HepG2 (cell line): ENCODE measurements around the gene MZF1. TPM values are rescaled to one million over a fixed set of nuclear protein-coding genes. Genes with fewer than 3 reads are reported as not detected.

Source experiments
- CAMTA2 ChIP-seq: sonication (generic); formaldehyde crosslinking; IDR thresholded peaks from 2 replicates; pipeline ENCODE4 v1.4.0; 2020; ENCODE audit warnings: mild to moderate bottlenecking, missing genetic modification reagents, borderline replicate concordance
- CCAR2 ChIP-seq: fragments of 200-400 bp; formaldehyde crosslinking; optimal IDR thresholded peaks from 2 replicates; pipeline ENCODE3; 2018; ENCODE audit warnings: low read depth, mild to moderate bottlenecking, low read length, moderate library complexity
- FLYWCH1 ChIP-seq: sonication (generic); formaldehyde crosslinking; IDR thresholded peaks from 2 replicates; pipeline ENCODE4 v1.8.1; 2023; ENCODE audit warnings: mild to moderate bottlenecking, missing genetic modification reagents
- FOSL1 ChIP-seq: sonication (generic); formaldehyde crosslinking; IDR thresholded peaks from 2 replicates; pipeline ENCODE4 v1.9.0; 2021; ENCODE audit warnings: missing genetic modification reagents, borderline replicate concordance
- GATA4 ChIP-seq: sonication (generic); IDR thresholded peaks from 2 replicates; pipeline ENCODE4 v1.6.1; 2016; ENCODE audit warnings: antibody characterized with exemption, low read depth, borderline replicate concordance
- MXD1 ChIP-seq: sonication (generic); formaldehyde crosslinking; IDR thresholded peaks from 2 replicates; pipeline ENCODE4 v1.4.0; 2020; ENCODE audit warnings: mild to moderate bottlenecking, missing genetic modification reagents
- NAIF1 ChIP-seq: sonication (generic); formaldehyde crosslinking; IDR thresholded peaks from 2 replicates; pipeline ENCODE4 v1.5.0; 2020; ENCODE audit warnings: mild to moderate bottlenecking, missing genetic modification reagents, borderline replicate concordance
- PAXIP1 ChIP-seq: sonication (generic); formaldehyde crosslinking; conservative IDR thresholded peaks from 2 replicates; pipeline ENCODE4 v1.4.0; 2020; ENCODE audit warnings: mild to moderate bottlenecking, missing genetic modification reagents, moderate library complexity
- WIZ ChIP-seq: sonication (generic); formaldehyde crosslinking; IDR thresholded peaks from 2 replicates; pipeline ENCODE4 v1.5.1; 2020; ENCODE audit warnings: mild to moderate bottlenecking, missing genetic modification reagents
- ZBTB46 ChIP-seq: sonication (generic); formaldehyde crosslinking; IDR thresholded peaks from 2 replicates; pipeline ENCODE4 v1.4.0; 2020; ENCODE audit warnings: mild to moderate bottlenecking, missing genetic modification reagents, borderline replicate concordance
- ZC3H13 ChIP-seq: sonication (generic); formaldehyde crosslinking; IDR thresholded peaks from 2 replicates; pipeline ENCODE4 v1.8.1; 2023; ENCODE audit warnings: mild to moderate bottlenecking, missing genetic modification reagents, moderate library complexity
- ZNF329 ChIP-seq: sonication (generic); formaldehyde crosslinking; IDR thresholded peaks from 2 replicates; pipeline ENCODE4 v1.9.0; 2021; ENCODE audit warnings: low read depth, mild to moderate bottlenecking, missing genetic modification reagents
- ZNF484 ChIP-seq: sonication (generic); formaldehyde crosslinking; IDR thresholded peaks from 2 replicates; pipeline ENCODE4 v1.5.1; 2020; ENCODE audit warnings: mild to moderate bottlenecking, low read depth, missing genetic modification reagents, borderline replicate concordance
- ZNF710 ChIP-seq: sonication (generic); formaldehyde crosslinking; IDR thresholded peaks from 2 replicates; pipeline ENCODE4 v1.5.0; 2020; ENCODE audit warnings: mild to moderate bottlenecking, missing genetic modification reagents, borderline replicate concordance
- polyA plus RNA-seq, 8 experiments: library from polyadenylated mRNA; depleted of rRNA in 3 of 8; stranded (reverse) in 7 of 8; unstranded in 1 of 8; fragments of >200 nt; fragmentation: Illumina TruSeq in 4 of 8; extraction: Trizol in 4 of 8; gene quantifications; 2 replicates each; pipeline versions ENCODE4 v1.2.1 to v1.2.3, GENCODE V29; 2011 to 2016; ENCODE audit warnings: low read depth in 4 of 8, missing spikeins in 1 of 8, mixed read lengths in 1 of 8; ENCODE audit not compliant: insufficient read depth in 1 of 8
- total RNA-seq, 5 experiments: library from RNA; depleted of rRNA; stranded (reverse); fragments of >200 nt; fragmentation: Illumina TruSeq; extraction: Trizol; gene quantifications; 2 replicates each; pipeline ENCODE4 v1.2.3, GENCODE V29; 2016; ENCODE audit warnings: low read depth in 1 of 5

The MZF1 gene
- total and polyA plus RNA-seq, 2 of the 13 experiments (the other 11 are each of a cell fraction or from before 2014, with no cell fraction given), result 3.1 to 8.1 TPM

- TF ChIP-seq CAMTA2 (CRISPR knock-in tag) (no peak), NAIF1 (CRISPR knock-in tag) (no peak), WIZ (CRISPR knock-in tag) (no peak), MXD1 (CRISPR knock-in tag) (no peak), ZNF329 (CRISPR knock-in tag) (no peak), PAXIP1 (CRISPR knock-in tag) (peak; percentile 45), ZNF484 (CRISPR knock-in tag) (no peak), ZC3H13 (CRISPR knock-in tag) (peak; percentile 56; the same call in 1 of the 2 replicates), ZNF710 (CRISPR knock-in tag) (peak; percentile 38; the same call in 1 of the 2 replicates), CCAR2 (no peak), FLYWCH1 (no peak), GATA4 (no peak), ZBTB46 (CRISPR knock-in tag) (no peak), FOSL1 (CRISPR knock-in tag) (peak; percentile 48; the same call in 1 of the 2 replicates)
Measured at GRCh38 chr19:58575183-58576041, 2.3 kb upstream of the MZF1 start (continued).
